Mesendoderm (in vitro differentiated cells): ENCODE data around the gene EHF.

Experiments
- DNase-seq: peaks from one replicate; pipeline ENCODE4 v3.0.0; 2013
- H2AK5ac ChIP-seq: 2 replicates; pipeline ENCODE4 v1.6.1; 2013; ENCODE audit warnings: low read length, inconsistent platforms
- H2BK120ac ChIP-seq: 2 replicates; pipeline ENCODE4 v1.6.1; 2013; ENCODE audit warnings: low read depth, mild to moderate bottlenecking, low read length, moderate library complexity, mixed read lengths
- H2BK15ac ChIP-seq: replicated peaks from 2 replicates; pipeline ENCODE4 v1.6.1; 2013; ENCODE audit warnings: low read depth, mild to moderate bottlenecking, moderate library complexity
- H2BK5ac ChIP-seq: 2 replicates; pipeline ENCODE4 v1.6.1; 2013; ENCODE audit warnings: low read length, inconsistent platforms
- H3K18ac ChIP-seq: 2 replicates; pipeline ENCODE4 v1.6.1; 2013; ENCODE audit warnings: mild to moderate bottlenecking, low read length, mixed read lengths
- H3K23ac ChIP-seq: one replicate; pipeline ENCODE4 v1.6.1; 2013; ENCODE audit warnings: low read length
- H3K27ac ChIP-seq: 2 replicates; pipeline ENCODE4 v1.5.1; 2013; ENCODE audit warnings: low read depth, mild to moderate bottlenecking, inconsistent platforms, low read length, moderate library complexity
- H3K27me3 ChIP-seq: 2 replicates; pipeline ENCODE4 v1.6.1; 2013; ENCODE audit warnings: low read length, control low read depth, mild to moderate bottlenecking, inconsistent platforms; ENCODE audit not compliant: insufficient read depth, poor library complexity
- H3K36me3 ChIP-seq: 2 replicates; pipeline ENCODE4 v1.6.1; 2013; ENCODE audit warnings: low read length, inconsistent platforms; ENCODE audit not compliant: control insufficient read depth, insufficient read depth
- H3K4ac ChIP-seq: one replicate; pipeline ENCODE4 v1.6.1; 2013; ENCODE audit warnings: low read depth, mild to moderate bottlenecking, low read length, moderate library complexity
- H3K4me1 ChIP-seq: 2 replicates; pipeline ENCODE4 v1.6.1; 2013; ENCODE audit warnings: low read depth, low read length, inconsistent platforms; ENCODE audit not compliant: control insufficient read depth
- H3K4me2 ChIP-seq: 2 replicates; pipeline ENCODE4 v1.6.1; 2013; ENCODE audit warnings: low read length
- H3K4me3 ChIP-seq: 2 replicates; pipeline ENCODE4 v1.5.1; 2013; ENCODE audit warnings: mild to moderate bottlenecking, low read length
- H3K56ac ChIP-seq: one replicate; pipeline ENCODE4 v1.6.1; 2013; ENCODE audit warnings: low read length
- H3K79me1 ChIP-seq: 2 replicates; pipeline ENCODE4 v1.6.1; 2013; ENCODE audit warnings: low read length, inconsistent platforms
- H3K79me2 ChIP-seq: 2 replicates; pipeline ENCODE4 v1.6.1; 2013; ENCODE audit warnings: mild to moderate bottlenecking, low read length; ENCODE audit not compliant: control insufficient read depth, insufficient read depth
- H3K9ac ChIP-seq: 2 replicates; pipeline ENCODE4 v1.6.1; 2013; ENCODE audit warnings: low read length, inconsistent platforms
- H4K5ac ChIP-seq: one replicate; pipeline ENCODE4 v1.6.1; 2013; ENCODE audit warnings: low read length
- H4K8ac ChIP-seq: one replicate; pipeline ENCODE4 v1.6.1; 2013; ENCODE audit warnings: low read depth, mild to moderate bottlenecking, control low read depth, low read length, moderate library complexity
- WGBS: extraction: QIAGEN DNeasy Blood & Tissue Kit; methylation state at CpG from one replicate; pipeline ENCODE4 v1.1.7; 2013; ENCODE audit warnings: low lambda C conversion rate, missing lambda C conversion rate; ENCODE audit not compliant: insufficient coverage; ENCODE audit errors: extremely low coverage; 5-methylcytosine and 5-hydroxymethylcytosine counted together

Gene EHF

DNA sequence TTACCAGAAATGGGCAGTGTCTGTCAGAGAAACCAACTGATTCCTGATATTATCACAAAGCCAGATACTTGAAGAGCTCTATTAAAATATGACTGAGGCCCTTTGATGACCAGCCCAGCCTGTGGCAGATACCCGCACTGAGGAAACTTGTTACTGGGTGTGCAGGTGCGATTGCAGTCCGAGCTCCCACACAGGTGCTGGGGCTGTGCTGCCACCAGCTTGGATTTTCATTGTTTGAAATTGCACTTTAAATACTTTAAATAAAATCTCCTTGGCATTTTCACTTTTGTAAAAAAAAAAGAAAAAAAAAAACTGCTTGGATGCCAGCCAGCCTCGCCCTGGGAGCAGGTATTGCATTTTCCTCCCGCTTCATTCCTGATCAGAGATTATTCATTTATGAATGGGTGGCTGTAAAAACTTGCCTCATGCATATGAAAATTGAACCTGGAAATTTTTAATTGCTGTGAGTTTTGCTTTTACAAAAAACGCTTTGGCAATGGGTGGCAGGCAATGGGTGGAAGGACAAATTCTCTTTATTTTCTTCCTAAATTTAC, 21.2 kb downstream of the EHF start:
- H4K5ac ChIP-seq, result no peak overlapping the region
- WGBS, result no CpG with 5 or more reads among the region's 6 CpGs
- no peak overlapping the region for H3K4me3 ChIP-seq
- H3K4me2 ChIP-seq, result no peak overlapping the region
- H3K4ac ChIP-seq, result no peak overlapping the region
- no peaks in the 10 kb centered on the region for H3K27me3 ChIP-seq
- no peak overlapping the region for H3K27ac ChIP-seq
- no peak overlapping the region for H2AK5ac ChIP-seq
- H3K56ac ChIP-seq, result no peak overlapping the region
- H2BK120ac ChIP-seq, result no peak overlapping the region
- no peaks in the 10 kb centered on the region for H3K36me3 ChIP-seq
- no peaks in the 10 kb centered on the region for H3K4me1 ChIP-seq
- no peaks in the 10 kb centered on the region for H3K79me2 ChIP-seq
- H4K8ac ChIP-seq, result no peak overlapping the region
- no peak overlapping the region for H3K18ac ChIP-seq
- no peak overlapping the region for H2BK5ac ChIP-seq
- H3K23ac ChIP-seq, result no peak overlapping the region
- H3K79me1 ChIP-seq, result no peaks in the 10 kb centered on the region
- DNase-seq, result no peak
- no peak overlapping the region for H2BK15ac ChIP-seq
- no peak overlapping the region for H3K9ac ChIP-seq

DNA sequence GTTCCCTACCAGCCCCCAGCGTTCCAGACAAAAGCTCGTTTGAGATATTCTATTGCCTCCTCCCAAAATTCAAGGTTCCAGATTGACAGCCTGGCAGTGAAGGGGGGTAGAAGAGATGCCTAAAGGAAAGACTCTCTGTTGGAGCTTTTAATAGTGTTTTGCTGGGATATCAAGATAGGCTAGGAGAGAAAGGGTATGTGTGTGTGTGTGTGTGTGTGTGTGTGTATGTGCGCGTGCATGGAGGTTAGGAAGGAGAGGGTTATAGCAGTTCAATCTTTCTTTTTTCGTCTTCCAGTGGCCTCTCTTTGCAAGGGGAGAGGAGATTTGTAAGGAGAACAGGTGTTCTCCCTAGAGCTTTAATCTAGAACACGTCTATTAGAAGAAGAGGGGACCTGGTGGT, 22.0 kb downstream of the EHF start:
- Histone ChIP-seq H3K36me3 (no peaks in the 10 kb centered on the region), H4K8ac (no peak overlapping the region), H3K18ac (no peak overlapping the region), H3K4me1 (no peaks in the 10 kb centered on the region), H3K9ac (no peak overlapping the region), H3K79me2 (no peaks in the 10 kb centered on the region), H3K4me2 (no peak overlapping the region), H3K27me3 (no peaks in the 10 kb centered on the region), H3K56ac (no peak overlapping the region), H2BK120ac (no peak overlapping the region), H3K4ac (no peak overlapping the region), H4K5ac (no peak overlapping the region), H3K27ac (no peak overlapping the region), H3K79me1 (no peaks in the 10 kb centered on the region), H2BK15ac (no peak overlapping the region), H3K23ac (no peak overlapping the region), H2AK5ac (no peak overlapping the region), H3K4me3 (no peak overlapping the region), H2BK5ac (no peak overlapping the region)
- DNase-seq, result no peak
- no CpG with 5 or more reads among the region's 6 CpGs for WGBS

DNA sequence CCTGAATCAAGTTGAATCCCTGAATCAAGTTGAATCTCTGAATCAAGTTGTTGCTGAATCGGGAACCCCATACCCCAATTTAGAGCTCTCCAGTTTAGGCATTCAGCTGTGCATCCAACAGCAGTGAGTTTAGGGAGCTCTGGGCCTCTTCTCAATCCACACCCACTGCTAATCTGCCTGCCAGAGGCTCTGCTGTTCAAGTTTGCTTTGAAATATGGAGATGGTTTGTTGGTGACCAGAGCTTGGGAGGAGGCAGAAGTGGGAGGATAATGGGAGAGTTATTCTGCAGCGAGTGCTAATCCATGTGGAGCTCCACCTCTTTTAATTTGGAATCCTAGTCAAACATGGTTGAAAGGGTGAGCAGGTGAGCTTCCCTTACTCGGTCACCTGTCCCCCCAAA, 22.4 kb downstream of the EHF start:
- H2AK5ac ChIP-seq, result no peak overlapping the region
- no peaks in the 10 kb centered on the region for H3K79me2 ChIP-seq
- H4K8ac ChIP-seq, result no peak overlapping the region
- H3K4me3 ChIP-seq, result no peak overlapping the region
- no peaks in the 10 kb centered on the region for H3K27me3 ChIP-seq
- H3K18ac ChIP-seq, result no peak overlapping the region
- H2BK5ac ChIP-seq, result no peak overlapping the region
- H3K9ac ChIP-seq, result no peak overlapping the region
- no peak overlapping the region for H4K5ac ChIP-seq
- no peak overlapping the region for H3K4me2 ChIP-seq
- H3K27ac ChIP-seq, result no peak overlapping the region
- H3K23ac ChIP-seq, result no peak overlapping the region
- no peaks in the 10 kb centered on the region for H3K79me1 ChIP-seq
- no peak for DNase-seq
- H3K36me3 ChIP-seq, result no peaks in the 10 kb centered on the region
- no peaks in the 10 kb centered on the region for H3K4me1 ChIP-seq
- no peak overlapping the region for H3K56ac ChIP-seq
- H2BK120ac ChIP-seq, result no peak overlapping the region
- H3K4ac ChIP-seq, result no peak overlapping the region
- no peak overlapping the region for H2BK15ac ChIP-seq
- WGBS, result no CpG with 5 or more reads among the region's 3 CpGs

DNA sequence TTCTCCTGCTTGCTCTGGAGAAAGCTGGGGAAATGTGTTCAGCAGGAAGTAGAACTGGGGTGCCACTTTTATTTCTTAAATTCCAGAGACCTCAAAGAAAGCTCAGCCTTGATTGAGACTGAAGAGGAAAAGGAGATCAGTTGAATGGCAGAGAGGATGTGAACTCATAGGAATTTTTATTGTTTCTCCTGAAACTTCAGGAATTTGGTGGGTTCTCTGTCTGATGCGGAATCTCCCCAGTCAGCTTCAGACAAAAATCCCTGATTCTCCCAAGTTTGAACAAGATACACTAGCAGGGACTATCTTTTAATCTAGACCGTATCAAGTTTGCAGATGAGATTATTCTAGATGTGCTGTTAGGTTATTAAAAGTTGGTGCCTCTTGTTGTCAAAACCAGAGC, 23.0 kb downstream of the EHF start:
- Histone ChIP-seq H3K4me2 (no peak overlapping the region), H4K5ac (no peak overlapping the region), H3K79me2 (no peaks in the 10 kb centered on the region), H3K27ac (no peak overlapping the region), H3K4me1 (no peaks in the 10 kb centered on the region), H3K56ac (no peak overlapping the region), H3K4me3 (no peak overlapping the region), H2AK5ac (no peak overlapping the region), H3K4ac (no peak overlapping the region), H4K8ac (no peak overlapping the region), H3K9ac (no peak overlapping the region), H2BK5ac (no peak overlapping the region), H3K79me1 (no peaks in the 10 kb centered on the region), H2BK120ac (no peak overlapping the region), H3K23ac (no peak overlapping the region), H2BK15ac (no peak overlapping the region), H3K18ac (no peak overlapping the region), H3K36me3 (no peaks in the 10 kb centered on the region), H3K27me3 (no peaks in the 10 kb centered on the region)
- DNase-seq, result peak; percentile 13
- WGBS, result no CpG with 5 or more reads among the region's 2 CpGs

DNA sequence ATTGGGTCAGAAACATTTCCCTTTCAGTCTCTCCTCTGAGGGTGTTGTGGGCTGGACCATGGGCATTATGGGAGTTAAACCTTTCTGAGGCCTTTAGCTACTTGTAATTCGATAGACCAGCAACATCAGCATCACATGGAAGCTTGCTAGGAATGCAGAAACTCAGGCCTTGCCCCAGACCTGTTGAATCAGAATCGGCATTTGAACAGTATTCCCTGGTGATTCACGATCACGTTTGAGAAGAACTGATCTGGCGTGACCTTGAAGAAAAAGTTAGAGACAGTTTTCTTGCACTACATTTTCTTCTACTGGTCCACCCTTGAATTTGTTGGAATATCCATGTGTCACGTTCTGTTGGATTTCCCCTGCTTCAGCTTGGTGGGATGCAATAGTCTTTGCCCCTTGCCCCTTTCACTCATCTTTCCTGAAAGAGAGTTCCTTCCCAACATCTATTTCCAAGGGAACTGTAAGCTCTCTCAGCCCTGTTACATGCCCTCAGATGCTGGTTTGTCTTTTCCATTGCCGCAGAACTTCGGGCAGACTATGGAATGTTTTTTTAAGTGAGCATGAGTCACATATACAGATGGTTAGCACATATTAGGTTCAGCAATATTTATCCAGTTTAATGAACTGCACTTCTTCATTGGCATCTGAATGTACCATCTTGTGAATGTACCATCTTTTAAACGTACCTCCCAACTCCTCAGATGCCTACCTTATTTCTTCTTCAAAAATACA, 23.9 kb downstream of the EHF start:
- Histone ChIP-seq H3K4me3 (no peak overlapping the region), H3K23ac (no peak overlapping the region), H2AK5ac (no peak overlapping the region), H3K4me2 (no peak overlapping the region), H3K79me2 (no peaks in the 10 kb centered on the region), H2BK5ac (no peak overlapping the region), H3K79me1 (no peaks in the 10 kb centered on the region), H3K27ac (no peak overlapping the region), H3K9ac (no peak overlapping the region), H3K56ac (no peak overlapping the region), H3K27me3 (no peaks in the 10 kb centered on the region), H3K4ac (no peak overlapping the region), H3K36me3 (no peaks in the 10 kb centered on the region), H2BK120ac (no peak overlapping the region), H4K5ac (no peak overlapping the region), H2BK15ac (no peak overlapping the region), H3K18ac (no peak overlapping the region), H4K8ac (no peak overlapping the region), H3K4me1 (no peaks in the 10 kb centered on the region)
- WGBS, result no CpG with 5 or more reads among the region's 9 CpGs
- DNase-seq, result peak; percentile 18

DNA sequence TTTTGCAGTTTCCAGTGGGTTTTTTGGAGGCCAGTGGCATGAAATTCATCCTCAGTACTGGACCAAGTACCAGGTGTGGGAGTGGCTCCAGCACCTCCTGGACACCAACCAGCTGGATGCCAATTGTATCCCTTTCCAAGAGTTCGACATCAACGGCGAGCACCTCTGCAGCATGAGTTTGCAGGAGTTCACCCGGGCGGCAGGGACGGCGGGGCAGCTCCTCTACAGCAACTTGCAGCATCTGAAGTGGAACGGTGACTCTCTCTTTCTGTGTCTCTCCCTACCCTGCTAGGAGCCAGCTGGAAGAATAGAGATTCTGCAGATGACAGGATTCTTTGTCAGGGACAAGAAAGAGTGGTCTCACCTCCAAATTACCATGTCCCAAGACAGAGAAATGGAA, 25.5 kb downstream of the EHF start:
- no peak overlapping the region for H3K27ac ChIP-seq
- WGBS, result no CpG with 5 or more reads among the region's 8 CpGs

More for the DNA sequence above, 25.5 kb downstream of the EHF start:
- H4K8ac ChIP-seq, result no peak overlapping the region
- no peaks in the 10 kb centered on the region for H3K79me1 ChIP-seq
- no peak overlapping the region for H4K5ac ChIP-seq
- H2BK5ac ChIP-seq, result no peak overlapping the region
- no peak overlapping the region for H2AK5ac ChIP-seq
- H2BK120ac ChIP-seq, result no peak overlapping the region
- H3K56ac ChIP-seq, result no peak overlapping the region
- no peak overlapping the region for H3K4me2 ChIP-seq
- H3K18ac ChIP-seq, result no peak overlapping the region
- H3K27me3 ChIP-seq, result no peaks in the 10 kb centered on the region
- DNase-seq, result no peak
- no peak overlapping the region for H3K4me3 ChIP-seq
- H3K23ac ChIP-seq, result no peak overlapping the region
- no peak overlapping the region for H3K9ac ChIP-seq
- no peak overlapping the region for H3K4ac ChIP-seq
- H3K36me3 ChIP-seq, result no peaks in the 10 kb centered on the region
- no peak overlapping the region for H2BK15ac ChIP-seq
- no peaks in the 10 kb centered on the region for H3K79me2 ChIP-seq
- no peaks in the 10 kb centered on the region for H3K4me1 ChIP-seq
